WTC11 (cell line): Measurements from ENCODE around the gene SGPL1. TPM values are rescaled to one million over a fixed set of nuclear protein-coding genes. Genes with fewer than 3 reads are reported as not detected.

Experiments used
- ATAC-seq: fragments of 200-7000 bp; cut with Tn5 transposase; 2 replicates; pipeline ENCODE4 v1.10.0; 2021; ENCODE audit warnings: mild to moderate bottlenecking, moderate library complexity
- CTCF ChIA-PET: fragments of 300-600 bp; sonication (Branson Sonifier 250); formaldehyde crosslinking; loops from one replicate; lab custom pipeline; 2021; ENCODE audit warnings: antibody characterized with exemption; lab: Charles Lee
- POLR2A ChIA-PET: fragments of 350-600 bp; sonication (Branson Sonifier 250); formaldehyde crosslinking; loops from one replicate; lab custom pipeline; 2021; ENCODE audit warnings: antibody characterized with exemption; lab: Charles Lee
- DNase-seq: peaks from one replicate; pipeline ENCODE4 v3.0.0; 2021; ENCODE audit warnings: low spot score
- H3K27ac Mint-ChIP-seq: 2 replicates; pipeline ENCODE4 v1.8.0; 2021; ENCODE audit warnings: mixed read lengths
- H3K27me3 Mint-ChIP-seq: 2 replicates; pipeline ENCODE4 v1.8.0; 2021; ENCODE audit warnings: low read depth, mild to moderate bottlenecking, moderate library complexity, mixed read lengths
- H3K36me3 Mint-ChIP-seq: 2 replicates; pipeline ENCODE4 v1.8.0; 2021; ENCODE audit warnings: mixed read lengths
- H3K4me1 Mint-ChIP-seq: 2 replicates; pipeline ENCODE4 v1.8.0; 2022; ENCODE audit warnings: mixed read lengths
- H3K4me3 Mint-ChIP-seq: 2 replicates; pipeline ENCODE4 v1.8.0; 2021; ENCODE audit warnings: mild to moderate bottlenecking, moderate library complexity, mixed read lengths
- H3K9me3 Mint-ChIP-seq: 2 replicates; pipeline ENCODE4 v1.8.0; 2021; ENCODE audit warnings: mixed read lengths
- GABPB1 ChIP-seq: sonication (generic); formaldehyde crosslinking; IDR thresholded peaks from 2 replicates; pipeline ENCODE4 v1.8.1; 2023; ENCODE audit warnings: mild to moderate bottlenecking, missing genetic modification reagents
- IRF2 ChIP-seq: sonication (generic); formaldehyde crosslinking; IDR thresholded peaks from 2 replicates; pipeline ENCODE4 v1.8.0; 2022; ENCODE audit warnings: low read depth, missing genetic modification reagents, borderline replicate concordance
- KAT7 ChIP-seq: sonication (generic); formaldehyde crosslinking; IDR thresholded peaks from 2 replicates; pipeline ENCODE4 v1.8.1; 2023; ENCODE audit warnings: missing genetic modification reagents, mild to moderate bottlenecking, borderline replicate concordance
- PRRX2 ChIP-seq: fragments of 250-450 bp; sonication (Bioruptor Pico); IDR thresholded peaks from 2 replicates; pipeline ENCODE4 v1.8.0; 2021; ENCODE audit warnings: mild to moderate bottlenecking
- RELA ChIP-seq: sonication (generic); formaldehyde crosslinking; IDR thresholded peaks from 2 replicates; pipeline ENCODE4 v1.8.1; 2022; ENCODE audit warnings: missing genetic modification reagents, mild to moderate bottlenecking, borderline replicate concordance
- RORB ChIP-seq: fragments of 250-450 bp; sonication (Bioruptor Pico); IDR thresholded peaks from 2 replicates; pipeline ENCODE4 v1.9.0; 2021; ENCODE audit warnings: mild to moderate bottlenecking
- SMAD4 ChIP-seq: sonication (generic); formaldehyde crosslinking; IDR thresholded peaks from 2 replicates; pipeline ENCODE4 v1.8.0; 2022; ENCODE audit warnings: mild to moderate bottlenecking, missing genetic modification reagents
- TCF7 ChIP-seq: sonication (generic); formaldehyde crosslinking; IDR thresholded peaks from 2 replicates; pipeline ENCODE4 v1.8.0; 2022; ENCODE audit warnings: mild to moderate bottlenecking, low read depth, missing genetic modification reagents, moderate library complexity
- ZNF416 ChIP-seq: fragments of 250-450 bp; sonication (Bioruptor Pico); IDR thresholded peaks from 2 replicates; pipeline ENCODE4 v1.9.0; 2021; ENCODE audit warnings: mild to moderate bottlenecking, inconsistent platforms
- total RNA-seq: library from RNA; stranded (reverse); gene quantifications from 3 replicates; pipeline ENCODE4 v1.2.3, GENCODE V29; 2021
- TF ChIP-seq, protein P1 (sequence below): fragments of 200-600 bp; IDR thresholded peaks from 2 replicates; pipeline ENCODE4 v1.8.0; 2022; ENCODE audit warnings: antibody characterized with exemption
- TF ChIP-seq, protein P2 (sequence below): sonication (generic); formaldehyde crosslinking; IDR thresholded peaks from 2 replicates; pipeline ENCODE4 v1.8.0; 2022; ENCODE audit warnings: mild to moderate bottlenecking, missing genetic modification reagents
- TF ChIP-seq, protein P3 (sequence below): fragments of 250-450 bp; sonication (Bioruptor Pico); IDR thresholded peaks from 2 replicates; pipeline ENCODE4 v1.9.0; 2021; ENCODE audit warnings: moderate library complexity, mild to moderate bottlenecking, inconsistent platforms, borderline replicate concordance
- TF ChIP-seq, protein P4 (sequence below): sonication (generic); formaldehyde crosslinking; IDR thresholded peaks from 2 replicates; pipeline ENCODE4 v1.8.0; 2022; ENCODE audit warnings: missing genetic modification reagents
- TF ChIP-seq, protein P5 (sequence below): sonication (generic); formaldehyde crosslinking; IDR thresholded peaks from 2 replicates; pipeline ENCODE4 v1.8.1; 2023; ENCODE audit warnings: mild to moderate bottlenecking, missing genetic modification reagents
- TF ChIP-seq, protein P6 (sequence below): sonication (generic); formaldehyde crosslinking; IDR thresholded peaks from 2 replicates; pipeline ENCODE4 v1.8.0; 2022; ENCODE audit warnings: mild to moderate bottlenecking, missing genetic modification reagents
- TF ChIP-seq, protein P7 (sequence below): fragments of 250-450 bp; sonication (Bioruptor Pico); IDR thresholded peaks from 2 replicates; pipeline ENCODE4 v1.8.0; 2021; ENCODE audit warnings: mild to moderate bottlenecking

The SGPL1 gene
- total RNA-seq, 1 experiment from 2014 or later: 44.6 TPM

DNA sequence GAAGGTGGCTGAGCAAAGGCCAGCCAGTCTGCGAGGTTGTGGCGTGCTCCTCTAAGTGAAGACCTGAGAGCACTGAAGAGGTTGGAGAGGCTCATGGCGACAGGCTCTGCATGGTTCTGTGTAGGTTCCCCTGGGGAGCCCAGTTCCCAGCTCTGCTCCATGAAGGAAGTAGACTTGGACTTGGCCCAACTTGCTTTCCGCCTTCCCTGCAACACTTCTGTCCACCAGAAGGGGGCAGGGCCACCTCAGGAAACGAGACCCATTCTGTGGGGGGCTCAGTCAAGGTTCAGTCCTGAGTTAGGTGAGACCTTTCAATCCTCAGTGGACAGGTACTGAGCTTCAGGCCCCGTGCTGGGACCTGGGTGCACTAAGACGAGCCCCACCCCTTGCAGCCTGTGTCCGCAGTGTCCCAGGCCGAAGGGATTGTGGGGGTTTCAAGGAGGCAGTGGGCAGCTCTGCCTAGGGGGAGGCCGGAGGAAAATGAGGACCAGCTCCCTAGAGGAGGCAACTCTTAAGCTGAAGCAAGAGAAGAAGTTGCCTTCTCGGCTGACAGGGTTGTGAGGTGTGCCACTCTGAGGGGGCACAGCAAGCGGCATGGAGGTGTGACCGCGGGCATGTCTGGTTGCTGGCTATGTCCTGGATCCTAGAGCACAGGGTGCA, 87.6 kb downstream of the SGPL1 start:
- TF ChIP-seq GABPB1 (no peak), ZNF416 (0 out of 2 replicates have a peak, but pooled peaks have one; percentile 39)
- TF ChIP-seq, protein P1, sequence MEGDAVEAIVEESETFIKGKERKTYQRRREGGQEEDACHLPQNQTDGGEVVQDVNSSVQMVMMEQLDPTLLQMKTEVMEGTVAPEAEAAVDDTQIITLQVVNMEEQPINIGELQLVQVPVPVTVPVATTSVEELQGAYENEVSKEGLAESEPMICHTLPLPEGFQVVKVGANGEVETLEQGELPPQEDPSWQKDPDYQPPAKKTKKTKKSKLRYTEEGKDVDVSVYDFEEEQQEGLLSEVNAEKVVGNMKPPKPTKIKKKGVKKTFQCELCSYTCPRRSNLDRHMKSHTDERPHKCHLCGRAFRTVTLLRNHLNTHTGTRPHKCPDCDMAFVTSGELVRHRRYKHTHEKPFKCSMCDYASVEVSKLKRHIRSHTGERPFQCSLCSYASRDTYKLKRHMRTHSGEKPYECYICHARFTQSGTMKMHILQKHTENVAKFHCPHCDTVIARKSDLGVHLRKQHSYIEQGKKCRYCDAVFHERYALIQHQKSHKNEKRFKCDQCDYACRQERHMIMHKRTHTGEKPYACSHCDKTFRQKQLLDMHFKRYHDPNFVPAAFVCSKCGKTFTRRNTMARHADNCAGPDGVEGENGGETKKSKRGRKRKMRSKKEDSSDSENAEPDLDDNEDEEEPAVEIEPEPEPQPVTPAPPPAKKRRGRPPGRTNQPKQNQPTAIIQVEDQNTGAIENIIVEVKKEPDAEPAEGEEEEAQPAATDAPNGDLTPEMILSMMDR: peak; percentile 90
- ATAC-seq (peak; percentile 83), DNase-seq (peak; percentile 83)
- Mint-ChIP-seq H3K4me1 (peaks cover 9% of the 10 kb centered on the region), H3K27me3 (no peaks in the 10 kb centered on the region; the same call in 1 of the 2 replicates), H3K9me3 (no peaks in the 10 kb centered on the region), H3K36me3 (no peaks in the 10 kb centered on the region), H3K4me3 (no peak overlapping the region), H3K27ac (no peak overlapping the region)
- ChIA-PET POLR2A (interaction anchor here (0.5 kb wide), 1 partner anchor 19 kb away, joined by 6 read pairs; no protein-coding TSS in a partner anchor), CTCF (interaction anchor here (0.6 to 2.6 kb wide), 96 partner anchors 8 to 802 kb away, joined by 3 to 47 read pairs (median 5); partner anchors contain the start of genes PCBD1, SLC29A3 and UNC5B)

DNA sequence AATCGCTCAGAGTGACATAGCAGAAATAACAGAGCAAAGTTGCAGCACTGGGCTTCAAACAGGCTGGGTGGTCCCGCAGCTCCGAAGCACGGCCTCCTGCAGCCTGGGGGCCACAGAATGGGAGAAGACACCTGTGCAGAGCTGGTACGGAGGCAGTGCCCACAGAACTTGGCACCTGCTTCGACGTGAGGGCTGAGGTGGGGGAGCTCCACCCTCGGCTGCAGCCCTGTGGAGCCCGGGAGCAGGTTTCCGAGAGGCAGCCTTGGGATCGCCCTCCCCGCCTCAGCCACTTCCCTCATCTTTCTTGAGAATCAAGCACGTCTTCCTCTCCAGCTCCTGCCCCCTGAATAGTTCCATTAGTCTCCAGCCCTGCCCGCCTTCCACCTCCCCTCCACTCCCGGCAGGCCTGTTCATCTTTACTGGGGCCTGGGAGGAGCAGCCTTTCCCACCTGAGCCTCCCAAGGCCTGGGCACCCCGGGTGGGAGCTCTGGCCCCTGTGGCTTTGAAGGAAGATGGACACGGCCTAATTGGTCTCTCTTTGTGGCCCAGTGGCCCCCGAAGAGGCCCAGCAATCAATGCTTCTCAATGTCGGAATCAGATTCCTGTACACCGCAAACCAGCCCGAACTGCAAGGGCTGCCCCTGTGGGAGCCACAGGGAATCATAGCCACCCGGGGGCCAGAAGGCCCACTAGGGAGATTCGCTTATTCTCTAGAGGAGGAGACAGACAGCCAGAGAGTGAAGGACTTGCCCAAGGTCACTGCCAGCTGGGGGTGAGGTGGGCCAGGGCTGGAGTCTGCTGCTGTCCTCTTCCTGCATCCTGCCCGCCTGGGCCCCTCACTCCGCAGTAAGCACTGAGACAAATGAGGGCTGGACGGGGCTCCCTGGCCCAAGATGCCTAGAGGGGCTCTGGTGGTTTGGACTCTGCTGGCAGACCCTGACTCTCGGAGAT, 89.6 kb downstream of the SGPL1 start:
- no peak overlapping the region for H3K27ac Mint-ChIP-seq
- ChIA-PET CTCF (interaction anchor here (1.1 to 2.6 kb wide), 4 partner anchors 19 to 524 kb away, joined by 3 to 47 read pairs (median 4); no protein-coding TSS in a partner anchor), POLR2A (no interaction called here)
- no peaks in the 10 kb centered on the region for H3K36me3 Mint-ChIP-seq
- H3K9me3 Mint-ChIP-seq: no peaks in the 10 kb centered on the region
- H3K4me1 Mint-ChIP-seq: peaks cover 9% of the 10 kb centered on the region
- no peak overlapping the region for H3K4me3 Mint-ChIP-seq
- DNase-seq (peak; percentile 10), ATAC-seq (no peak)
- H3K27me3 Mint-ChIP-seq: no peaks in the 10 kb centered on the region
- TF ChIP-seq, protein P2, sequence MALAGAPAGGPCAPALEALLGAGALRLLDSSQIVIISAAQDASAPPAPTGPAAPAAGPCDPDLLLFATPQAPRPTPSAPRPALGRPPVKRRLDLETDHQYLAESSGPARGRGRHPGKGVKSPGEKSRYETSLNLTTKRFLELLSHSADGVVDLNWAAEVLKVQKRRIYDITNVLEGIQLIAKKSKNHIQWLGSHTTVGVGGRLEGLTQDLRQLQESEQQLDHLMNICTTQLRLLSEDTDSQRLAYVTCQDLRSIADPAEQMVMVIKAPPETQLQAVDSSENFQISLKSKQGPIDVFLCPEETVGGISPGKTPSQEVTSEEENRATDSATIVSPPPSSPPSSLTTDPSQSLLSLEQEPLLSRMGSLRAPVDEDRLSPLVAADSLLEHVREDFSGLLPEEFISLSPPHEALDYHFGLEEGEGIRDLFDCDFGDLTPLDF (CRISPR knock-in tag): no peak
- TF ChIP-seq RORB (CRISPR knock-in tag): no peak
- TF ChIP-seq, protein P3, sequence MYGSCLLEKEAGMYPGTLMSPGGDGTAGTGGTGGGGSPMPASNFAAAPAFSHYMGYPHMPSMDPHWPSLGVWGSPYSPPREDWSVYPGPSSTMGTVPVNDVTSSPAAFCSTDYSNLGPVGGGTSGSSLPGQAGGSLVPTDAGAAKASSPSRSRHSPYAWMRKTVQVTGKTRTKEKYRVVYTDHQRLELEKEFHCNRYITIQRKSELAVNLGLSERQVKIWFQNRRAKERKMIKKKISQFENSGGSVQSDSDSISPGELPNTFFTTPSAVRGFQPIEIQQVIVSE (CRISPR knock-in tag): no peak
- no peak for TF ChIP-seq IRF2 (CRISPR knock-in tag)
- no peak for TF ChIP-seq SMAD4 (CRISPR knock-in tag)
- no peak for TF ChIP-seq KAT7 (CRISPR knock-in tag)

DNA sequence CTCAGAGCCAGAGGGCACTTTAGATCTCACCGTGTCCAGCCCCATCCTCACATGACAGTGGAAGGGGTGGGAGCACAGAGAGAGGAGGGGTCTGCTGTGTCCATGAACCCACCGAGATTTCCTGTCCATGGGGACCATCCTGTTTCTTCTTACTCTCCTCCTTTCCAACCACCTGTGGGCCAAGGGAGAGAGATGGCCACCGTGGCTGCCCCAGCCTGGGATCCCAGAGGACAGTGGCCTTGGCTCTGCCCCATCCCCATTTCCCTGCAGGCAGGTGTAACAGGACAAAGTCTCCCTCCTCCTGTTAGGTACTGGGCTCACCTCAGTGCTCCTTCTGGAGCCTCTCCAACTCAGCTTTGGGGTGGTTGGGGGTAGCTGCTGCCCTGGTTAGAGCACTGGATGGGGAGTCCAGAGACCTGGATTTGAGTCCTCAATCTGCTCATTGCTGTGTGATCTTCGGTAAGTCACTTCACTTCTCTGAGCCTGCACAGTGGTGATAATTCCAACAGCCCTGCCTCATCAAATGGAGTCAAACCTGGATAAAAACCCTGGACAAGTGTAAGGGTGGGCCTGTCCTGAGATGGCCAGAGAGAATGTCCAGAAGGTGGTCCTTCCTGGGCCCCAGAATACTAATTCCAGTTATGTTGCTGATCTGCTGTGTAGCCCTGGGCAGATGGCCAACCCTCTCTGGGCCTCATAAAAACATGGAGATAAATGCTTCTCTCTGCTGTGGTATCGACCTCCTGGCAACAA, 90.5 kb downstream of the SGPL1 start:
- Mint-ChIP-seq H3K27ac (no peak overlapping the region), H3K36me3 (no peaks in the 10 kb centered on the region), H3K27me3 (no peaks in the 10 kb centered on the region), H3K9me3 (no peaks in the 10 kb centered on the region), H3K4me1 (peaks cover 7% of the 10 kb centered on the region), H3K4me3 (no peak overlapping the region)
- peak; percentile 3 for DNase-seq
- CTCF ChIA-PET: interaction anchor here (1.1 to 1.3 kb wide), 2 partner anchors 145 to 523 kb away, joined by 3 read pairs; no protein-coding TSS in a partner anchor
- POLR2A ChIA-PET: no interaction called here
- ATAC-seq: no peak
- TF ChIP-seq, protein P4, sequence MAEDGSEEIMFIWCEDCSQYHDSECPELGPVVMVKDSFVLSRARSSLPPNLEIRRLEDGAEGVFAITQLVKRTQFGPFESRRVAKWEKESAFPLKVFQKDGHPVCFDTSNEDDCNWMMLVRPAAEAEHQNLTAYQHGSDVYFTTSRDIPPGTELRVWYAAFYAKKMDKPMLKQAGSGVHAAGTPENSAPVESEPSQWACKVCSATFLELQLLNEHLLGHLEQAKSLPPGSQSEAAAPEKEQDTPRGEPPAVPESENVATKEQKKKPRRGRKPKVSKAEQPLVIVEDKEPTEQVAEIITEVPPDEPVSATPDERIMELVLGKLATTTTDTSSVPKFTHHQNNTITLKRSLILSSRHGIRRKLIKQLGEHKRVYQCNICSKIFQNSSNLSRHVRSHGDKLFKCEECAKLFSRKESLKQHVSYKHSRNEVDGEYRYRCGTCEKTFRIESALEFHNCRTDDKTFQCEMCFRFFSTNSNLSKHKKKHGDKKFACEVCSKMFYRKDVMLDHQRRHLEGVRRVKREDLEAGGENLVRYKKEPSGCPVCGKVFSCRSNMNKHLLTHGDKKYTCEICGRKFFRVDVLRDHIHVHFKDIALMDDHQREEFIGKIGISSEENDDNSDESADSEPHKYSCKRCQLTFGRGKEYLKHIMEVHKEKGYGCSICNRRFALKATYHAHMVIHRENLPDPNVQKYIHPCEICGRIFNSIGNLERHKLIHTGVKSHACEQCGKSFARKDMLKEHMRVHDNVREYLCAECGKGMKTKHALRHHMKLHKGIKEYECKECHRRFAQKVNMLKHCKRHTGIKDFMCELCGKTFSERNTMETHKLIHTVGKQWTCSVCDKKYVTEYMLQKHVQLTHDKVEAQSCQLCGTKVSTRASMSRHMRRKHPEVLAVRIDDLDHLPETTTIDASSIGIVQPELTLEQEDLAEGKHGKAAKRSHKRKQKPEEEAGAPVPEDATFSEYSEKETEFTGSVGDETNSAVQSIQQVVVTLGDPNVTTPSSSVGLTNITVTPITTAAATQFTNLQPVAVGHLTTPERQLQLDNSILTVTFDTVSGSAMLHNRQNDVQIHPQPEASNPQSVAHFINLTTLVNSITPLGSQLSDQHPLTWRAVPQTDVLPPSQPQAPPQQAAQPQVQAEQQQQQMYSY: no peak
- TF ChIP-seq SMAD4 (CRISPR knock-in tag) (no peak), TCF7 (no peak), PRRX2 (CRISPR knock-in tag) (no peak), GABPB1 (no peak), RELA (no peak)
- TF ChIP-seq, protein P5, sequence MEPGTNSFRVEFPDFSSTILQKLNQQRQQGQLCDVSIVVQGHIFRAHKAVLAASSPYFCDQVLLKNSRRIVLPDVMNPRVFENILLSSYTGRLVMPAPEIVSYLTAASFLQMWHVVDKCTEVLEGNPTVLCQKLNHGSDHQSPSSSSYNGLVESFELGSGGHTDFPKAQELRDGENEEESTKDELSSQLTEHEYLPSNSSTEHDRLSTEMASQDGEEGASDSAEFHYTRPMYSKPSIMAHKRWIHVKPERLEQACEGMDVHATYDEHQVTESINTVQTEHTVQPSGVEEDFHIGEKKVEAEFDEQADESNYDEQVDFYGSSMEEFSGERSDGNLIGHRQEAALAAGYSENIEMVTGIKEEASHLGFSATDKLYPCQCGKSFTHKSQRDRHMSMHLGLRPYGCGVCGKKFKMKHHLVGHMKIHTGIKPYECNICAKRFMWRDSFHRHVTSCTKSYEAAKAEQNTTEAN (CRISPR knock-in tag): no peak
- TF ChIP-seq, protein P6, sequence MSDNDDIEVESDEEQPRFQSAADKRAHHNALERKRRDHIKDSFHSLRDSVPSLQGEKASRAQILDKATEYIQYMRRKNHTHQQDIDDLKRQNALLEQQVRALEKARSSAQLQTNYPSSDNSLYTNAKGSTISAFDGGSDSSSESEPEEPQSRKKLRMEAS: no peak
- TF ChIP-seq, protein P7, sequence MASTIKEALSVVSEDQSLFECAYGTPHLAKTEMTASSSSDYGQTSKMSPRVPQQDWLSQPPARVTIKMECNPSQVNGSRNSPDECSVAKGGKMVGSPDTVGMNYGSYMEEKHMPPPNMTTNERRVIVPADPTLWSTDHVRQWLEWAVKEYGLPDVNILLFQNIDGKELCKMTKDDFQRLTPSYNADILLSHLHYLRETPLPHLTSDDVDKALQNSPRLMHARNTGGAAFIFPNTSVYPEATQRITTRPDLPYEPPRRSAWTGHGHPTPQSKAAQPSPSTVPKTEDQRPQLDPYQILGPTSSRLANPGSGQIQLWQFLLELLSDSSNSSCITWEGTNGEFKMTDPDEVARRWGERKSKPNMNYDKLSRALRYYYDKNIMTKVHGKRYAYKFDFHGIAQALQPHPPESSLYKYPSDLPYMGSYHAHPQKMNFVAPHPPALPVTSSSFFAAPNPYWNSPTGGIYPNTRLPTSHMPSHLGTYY (CRISPR knock-in tag): no peak
